ENCODE results near the gene SRP9.

DNA sequence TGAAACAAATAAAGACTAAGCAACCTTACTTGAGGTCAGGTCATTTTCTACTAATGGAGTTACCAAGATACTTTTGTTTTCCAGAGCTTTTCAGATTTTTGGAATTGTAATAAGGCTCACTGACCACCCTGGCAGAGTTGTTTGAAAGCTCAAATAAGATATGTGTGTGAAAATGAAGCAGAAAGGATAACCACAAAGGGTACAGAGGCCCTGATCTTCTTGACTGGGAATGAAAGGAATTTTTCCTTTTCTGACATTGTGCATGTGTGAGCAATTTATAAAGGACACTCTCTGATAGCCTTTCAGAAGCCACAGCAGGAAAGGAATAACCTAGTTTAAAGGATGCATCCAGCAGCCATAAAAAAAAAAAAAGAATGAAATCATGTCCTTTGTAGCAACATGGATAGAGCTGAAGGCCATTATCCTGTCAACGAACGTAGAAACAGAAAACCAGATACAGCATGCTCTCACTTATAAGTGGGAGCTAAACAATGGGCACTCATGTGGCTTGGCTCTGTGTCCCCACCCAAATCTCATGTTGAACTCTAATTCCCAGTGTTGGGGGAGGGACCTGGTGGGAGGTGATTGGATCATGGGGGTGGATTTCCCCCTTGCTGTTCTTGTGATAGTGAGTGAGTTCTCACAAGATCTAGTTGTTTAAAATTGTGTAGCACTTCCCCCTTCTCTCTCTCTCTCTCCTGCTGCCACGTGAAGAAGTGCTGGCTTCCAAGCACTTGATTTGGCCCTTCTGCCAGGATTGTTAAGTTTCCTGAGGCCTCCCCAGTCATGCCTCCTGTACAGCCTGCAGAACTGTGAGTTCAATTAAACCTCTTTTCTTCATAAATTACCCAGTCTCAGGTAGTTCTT lies 3.1 kb upstream of the SRP9 start:
- TF ChIP-seq, protein P1, sequence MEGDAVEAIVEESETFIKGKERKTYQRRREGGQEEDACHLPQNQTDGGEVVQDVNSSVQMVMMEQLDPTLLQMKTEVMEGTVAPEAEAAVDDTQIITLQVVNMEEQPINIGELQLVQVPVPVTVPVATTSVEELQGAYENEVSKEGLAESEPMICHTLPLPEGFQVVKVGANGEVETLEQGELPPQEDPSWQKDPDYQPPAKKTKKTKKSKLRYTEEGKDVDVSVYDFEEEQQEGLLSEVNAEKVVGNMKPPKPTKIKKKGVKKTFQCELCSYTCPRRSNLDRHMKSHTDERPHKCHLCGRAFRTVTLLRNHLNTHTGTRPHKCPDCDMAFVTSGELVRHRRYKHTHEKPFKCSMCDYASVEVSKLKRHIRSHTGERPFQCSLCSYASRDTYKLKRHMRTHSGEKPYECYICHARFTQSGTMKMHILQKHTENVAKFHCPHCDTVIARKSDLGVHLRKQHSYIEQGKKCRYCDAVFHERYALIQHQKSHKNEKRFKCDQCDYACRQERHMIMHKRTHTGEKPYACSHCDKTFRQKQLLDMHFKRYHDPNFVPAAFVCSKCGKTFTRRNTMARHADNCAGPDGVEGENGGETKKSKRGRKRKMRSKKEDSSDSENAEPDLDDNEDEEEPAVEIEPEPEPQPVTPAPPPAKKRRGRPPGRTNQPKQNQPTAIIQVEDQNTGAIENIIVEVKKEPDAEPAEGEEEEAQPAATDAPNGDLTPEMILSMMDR (conservative IDR thresholded peaks at IDR 0.05; ENCODE audit: low read length) = no peak
- no peak for TF ChIP-seq EZH2phosphoT487 (IDR thresholded peaks at IDR 0.05; ENCODE audit: borderline replicate concordance)
